ENCODE results near the gene SPECC1.

- TF ChIP-seq, protein P1, sequence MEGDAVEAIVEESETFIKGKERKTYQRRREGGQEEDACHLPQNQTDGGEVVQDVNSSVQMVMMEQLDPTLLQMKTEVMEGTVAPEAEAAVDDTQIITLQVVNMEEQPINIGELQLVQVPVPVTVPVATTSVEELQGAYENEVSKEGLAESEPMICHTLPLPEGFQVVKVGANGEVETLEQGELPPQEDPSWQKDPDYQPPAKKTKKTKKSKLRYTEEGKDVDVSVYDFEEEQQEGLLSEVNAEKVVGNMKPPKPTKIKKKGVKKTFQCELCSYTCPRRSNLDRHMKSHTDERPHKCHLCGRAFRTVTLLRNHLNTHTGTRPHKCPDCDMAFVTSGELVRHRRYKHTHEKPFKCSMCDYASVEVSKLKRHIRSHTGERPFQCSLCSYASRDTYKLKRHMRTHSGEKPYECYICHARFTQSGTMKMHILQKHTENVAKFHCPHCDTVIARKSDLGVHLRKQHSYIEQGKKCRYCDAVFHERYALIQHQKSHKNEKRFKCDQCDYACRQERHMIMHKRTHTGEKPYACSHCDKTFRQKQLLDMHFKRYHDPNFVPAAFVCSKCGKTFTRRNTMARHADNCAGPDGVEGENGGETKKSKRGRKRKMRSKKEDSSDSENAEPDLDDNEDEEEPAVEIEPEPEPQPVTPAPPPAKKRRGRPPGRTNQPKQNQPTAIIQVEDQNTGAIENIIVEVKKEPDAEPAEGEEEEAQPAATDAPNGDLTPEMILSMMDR (IDR thresholded peaks at IDR 0.05) = no peak
- no peak for TF ChIP-seq EZH2 (IDR thresholded peaks at IDR 0.05)
- no peak for TF ChIP-seq EZH2phosphoT487 (IDR thresholded peaks at IDR 0.05)
These were observed 207.7 kb downstream of the SPECC1 start for GRCh38 chr17:20216853-20217252.
